ENCODE measurements around the gene HSPBAP1. TPM values are rescaled to one million over a fixed set of nuclear protein-coding genes. Genes with fewer than 3 reads are reported as not detected.

HSPBAP1 gene
- total RNA-seq, 4 donors from 2014 or later, result 10.9 to 15.3 (median 12.9) TPM

GRCh38 chr3:122825460-122825859, 31.8 kb upstream of the HSPBAP1 start:
- Histone ChIP-seq H3K4me3 (no peak overlapping the region), H3K4me1 (no peaks in the 10 kb centered on the region), H3K36me3 (peaks cover 0 to 53% (median 0%) of the 10 kb centered on the region in 3 donors), H3K27me3 (no peaks in the 10 kb centered on the region), H3K9me3 (no peaks in the 10 kb centered on the region), H3K27ac (peak overlapping the region in 2 of 4 donors; percentile 18 to 23)
- TF ChIP-seq CTCF (IDR thresholded peaks at IDR 0.05), result no peak
- TF ChIP-seq EP300 (IDR thresholded peaks at IDR 0.05), result peak; percentile 23 to 69
- no peak for TF ChIP-seq POLR2A (IDR thresholded peaks at IDR 0.05)
- no peak for DNase-seq (ENCODE audit: low spot score in 2 of 2)
- 45 to 54% methylated on average over 4 of the region's 4 CpGs for whole genome bisulfite sequencing, 2 donors

- Histone ChIP-seq H3K36me3 (peaks cover 0 to 52% (median 0%) of the 10 kb centered on the region in 3 donors), H3K4me1 (no peaks in the 10 kb centered on the region), H3K9me3 (no peaks in the 10 kb centered on the region), H3K4me3 (no peak overlapping the region), H3K27me3 (no peaks in the 10 kb centered on the region), H3K27ac (peak overlapping the region in 1 of 4 donors; percentile 31)
- DNase-seq (ENCODE audit: low spot score in 2 of 2), result no peak
- 85 to 88% methylated on average over 7 of the region's 7 CpGs for WGBS, 2 donors
- TF ChIP-seq CTCF (IDR thresholded peaks at IDR 0.05) (no peak), POLR2A (IDR thresholded peaks at IDR 0.05) (no peak), EP300 (IDR thresholded peaks at IDR 0.05) (no peak)
Observed at GRCh38 chr3:122824465-122825381, 31.1 kb upstream of the HSPBAP1 start.

- no peak overlapping the region for H3K27ac ChIP-seq
- H3K27me3 ChIP-seq, result no peaks in the 10 kb centered on the region
- no peaks in the 10 kb centered on the region for H3K4me1 ChIP-seq
- DNase-seq (ENCODE audit: low spot score in 2 of 2), result no peak
- H3K4me3 ChIP-seq, result no peak overlapping the region
- no peaks in the 10 kb centered on the region for H3K9me3 ChIP-seq
- H3K36me3 ChIP-seq, result peaks cover 0 to 46% (median 0%) of the 10 kb centered on the region in 3 donors
- no peak for TF ChIP-seq EP300 (IDR thresholded peaks at IDR 0.05)
- no peak for TF ChIP-seq CTCF (IDR thresholded peaks at IDR 0.05)
- TF ChIP-seq POLR2A (IDR thresholded peaks at IDR 0.05), result no peak
- WGBS, 2 donors, result 78 to 92% methylated on average over 2 of the region's 2 CpGs
Observed at GRCh38 chr3:122816587-122816986, 23.0 kb upstream of the HSPBAP1 start.

GRCh38 chr3:122810734-122811133, 17.1 kb upstream of the HSPBAP1 start:
- Histone ChIP-seq H3K4me3 (no peak overlapping the region), H3K36me3 (peaks cover 0 to 39% (median 0%) of the 10 kb centered on the region in 3 donors), H3K27ac (no peak overlapping the region), H3K9me3 (no peaks in the 10 kb centered on the region), H3K4me1 (no peaks in the 10 kb centered on the region), H3K27me3 (no peaks in the 10 kb centered on the region)
- no peak for TF ChIP-seq CTCF (IDR thresholded peaks at IDR 0.05)
- no peak for TF ChIP-seq POLR2A (IDR thresholded peaks at IDR 0.05)
- TF ChIP-seq EP300 (IDR thresholded peaks at IDR 0.05), result no peak
- DNase-seq (ENCODE audit: low spot score in 2 of 2), result no peak

GRCh38 chr3:122803977-122804376, 10.3 kb upstream of the HSPBAP1 start:
- H3K4me3 ChIP-seq, result no peak overlapping the region
- no peak for DNase-seq (ENCODE audit: low spot score in 2 of 2)
- TF ChIP-seq CTCF (IDR thresholded peaks at IDR 0.05) (no peak), POLR2A (IDR thresholded peaks at IDR 0.05) (no peak), EP300 (IDR thresholded peaks at IDR 0.05) (no peak)
- 87 to 89% methylated on average over 2 of the region's 2 CpGs for WGBS, 2 donors
- no peaks in the 10 kb centered on the region for H3K27me3 ChIP-seq
- H3K4me1 ChIP-seq, result no peaks in the 10 kb centered on the region
- peaks cover 0 to 13% (median 0%) of the 10 kb centered on the region in 3 donors for H3K36me3 ChIP-seq
- no peaks in the 10 kb centered on the region for H3K9me3 ChIP-seq
- no peak overlapping the region for H3K27ac ChIP-seq

Measured in tibial nerve (tissue), 4 donors.